ENCODE measurements around the gene FAM200C. TPM values are rescaled to one million over a fixed set of nuclear protein-coding genes. Genes with fewer than 3 reads are reported as not detected.

The FAM200C gene
- total and polyA plus RNA-seq, 9 of the 15 experiments (the other 6 are each of a cell fraction or from before 2014, with no cell fraction given): 1.3 to 7.0 (median 1.8) TPM

DNA sequence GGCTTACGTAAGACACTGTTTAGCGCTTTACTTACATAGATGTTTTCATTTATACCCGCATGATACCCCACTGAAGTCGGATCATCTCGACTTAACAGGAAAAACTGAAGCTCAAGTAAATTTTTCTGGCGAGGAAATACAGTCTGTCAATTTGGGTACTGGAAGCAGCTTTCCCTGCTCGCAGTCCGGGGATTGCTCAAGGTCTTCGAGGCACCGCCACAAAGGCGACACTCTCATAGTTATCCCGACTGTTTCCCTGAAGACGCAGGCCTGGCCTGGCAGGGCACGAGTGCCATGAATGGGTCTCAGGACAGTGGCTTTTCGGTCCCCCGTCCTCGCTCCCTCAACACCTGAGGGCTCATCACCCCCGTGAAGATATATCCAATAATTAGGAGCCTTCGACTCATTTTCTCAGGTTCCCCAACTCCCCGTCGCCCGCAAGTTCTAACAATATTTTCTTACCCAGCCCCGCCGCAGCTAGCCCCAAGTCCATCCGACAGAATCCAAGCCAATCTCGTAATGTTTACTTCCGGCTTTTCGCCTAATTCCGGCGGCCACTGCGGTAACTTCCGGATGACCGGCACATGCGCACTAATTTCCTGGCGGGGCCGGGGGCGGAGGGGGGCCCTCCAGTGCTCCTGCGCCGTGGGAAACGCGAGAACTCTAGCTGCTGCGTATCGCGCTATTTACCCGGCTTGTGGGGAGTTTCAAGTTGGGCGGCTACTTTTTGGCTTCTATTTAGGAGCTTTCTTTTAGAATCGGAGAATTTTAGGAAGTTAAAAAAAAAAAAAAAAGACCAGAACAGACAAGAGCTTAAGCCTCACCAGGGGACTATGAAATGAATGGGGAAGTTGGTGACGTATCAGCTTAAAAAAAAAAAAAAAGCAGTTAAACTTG is 19.0 kb upstream of the FAM200C start, which contains the start of gene SLU7 (continued):
- TF ChIP-seq MXD1 (CRISPR knock-in tag; IDR thresholded peaks at IDR 0.05; ENCODE audit: borderline replicate concordance, poor library complexity, severe bottlenecking) (no peak), HOMEZ (CRISPR knock-in tag; IDR thresholded peaks at IDR 0.05) (no peak), SIRT6 (IDR thresholded peaks at IDR 0.05; ENCODE audit: low read depth, low read length) (no peak), MEF2D (tag; conservative IDR thresholded peaks at IDR 0.05; ENCODE audit: low read depth) (no peak), ZNF384 (IDR thresholded peaks at IDR 0.05; ENCODE audit: low read depth, low read length) (peak; percentile 88), ZNF75A (CRISPR knock-in tag; IDR thresholded peaks at IDR 0.05) (no peak), ZNF3 (CRISPR knock-in tag; IDR thresholded peaks at IDR 0.05) (no peak), WHSC1 (IDR thresholded peaks at IDR 0.05; ENCODE audit: low read length) (no peak), CC2D1A (IDR thresholded peaks at IDR 0.05) (no peak), KLF16 (IDR thresholded peaks at IDR 0.05) (no peak), TSC22D4 (tag; IDR thresholded peaks at IDR 0.05) (no peak), PBX2 (CRISPR knock-in tag; IDR thresholded peaks at IDR 0.05; ENCODE audit: low read depth) (no peak), PBX2 (tag; conservative IDR thresholded peaks at IDR 0.05; ENCODE audit: low read depth) (no peak), ZNF23 (CRISPR knock-in tag; IDR thresholded peaks at IDR 0.05) (no peak), RCOR1 (IDR thresholded peaks at IDR 0.05; ENCODE audit: borderline replicate concordance in 1 of 2, low read depth in 2 of 2, low read length in 2 of 2) (no peak)
- TF ChIP-seq, protein P1, sequence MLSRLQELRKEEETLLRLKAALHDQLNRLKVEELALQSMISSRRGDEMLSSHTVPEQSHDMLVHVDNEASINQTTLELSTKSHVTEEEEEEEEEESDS (CRISPR knock-in tag; IDR thresholded peaks at IDR 0.05): no peak
- TF ChIP-seq, protein P2, sequence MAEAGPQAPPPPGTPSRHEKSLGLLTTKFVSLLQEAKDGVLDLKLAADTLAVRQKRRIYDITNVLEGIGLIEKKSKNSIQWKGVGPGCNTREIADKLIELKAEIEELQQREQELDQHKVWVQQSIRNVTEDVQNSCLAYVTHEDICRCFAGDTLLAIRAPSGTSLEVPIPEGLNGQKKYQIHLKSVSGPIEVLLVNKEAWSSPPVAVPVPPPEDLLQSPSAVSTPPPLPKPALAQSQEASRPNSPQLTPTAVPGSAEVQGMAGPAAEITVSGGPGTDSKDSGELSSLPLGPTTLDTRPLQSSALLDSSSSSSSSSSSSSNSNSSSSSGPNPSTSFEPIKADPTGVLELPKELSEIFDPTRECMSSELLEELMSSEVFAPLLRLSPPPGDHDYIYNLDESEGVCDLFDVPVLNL (CRISPR knock-in tag; IDR thresholded peaks at IDR 0.05; ENCODE audit: low read depth): no peak
- TF ChIP-seq, protein P3, sequence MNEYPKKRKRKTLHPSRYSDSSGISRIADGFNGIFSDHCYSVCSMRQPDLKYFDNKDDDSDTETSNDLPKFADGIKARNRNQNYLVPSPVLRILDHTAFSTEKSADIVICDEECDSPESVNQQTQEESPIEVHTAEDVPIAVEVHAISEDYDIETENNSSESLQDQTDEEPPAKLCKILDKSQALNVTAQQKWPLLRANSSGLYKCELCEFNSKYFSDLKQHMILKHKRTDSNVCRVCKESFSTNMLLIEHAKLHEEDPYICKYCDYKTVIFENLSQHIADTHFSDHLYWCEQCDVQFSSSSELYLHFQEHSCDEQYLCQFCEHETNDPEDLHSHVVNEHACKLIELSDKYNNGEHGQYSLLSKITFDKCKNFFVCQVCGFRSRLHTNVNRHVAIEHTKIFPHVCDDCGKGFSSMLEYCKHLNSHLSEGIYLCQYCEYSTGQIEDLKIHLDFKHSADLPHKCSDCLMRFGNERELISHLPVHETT (CRISPR knock-in tag; conservative IDR thresholded peaks at IDR 0.05 in 1 of 2, IDR thresholded peaks at IDR 0.05 in 1 of 2): no peak

Data from K562 (cell line).